ENCODE measurements around the gene URAD.
A peak's percentile ranks its signal among the peaks of the same experiment; 100 is the strongest.

Gene URAD

GRCh38 chr13:27954406-27954851 is 34.1 kb downstream of the URAD start:
- DNase-seq = peak; percentile 42

GRCh38 chr13:27953676-27954405 is 34.7 kb downstream of the URAD start:
- DNase-seq = peak; percentile 82

GRCh38 chr13:27952876-27953675 is 35.4 kb downstream of the URAD start:
- no peak for DNase-seq

GRCh38 chr13:27942972-27943371 is 45.5 kb downstream of the URAD start:
- no peak for DNase-seq

- no peak for DNase-seq
Measured at GRCh38 chr13:27933580-27934328, 54.7 kb downstream of the URAD start.

GRCh38 chr13:27933118-27933517 is 55.4 kb downstream of the URAD start:
- no peak for DNase-seq

- no peak for DNase-seq
Measured at GRCh38 chr13:27929868-27930267, 58.6 kb downstream of the URAD start.

GRCh38 chr13:27928805-27929753 is 59.4 kb downstream of the URAD start:
- no peak for DNase-seq

GRCh38 chr13:27928353-27928804 is 60.1 kb downstream of the URAD start:
- no peak for DNase-seq

All from stimulated activated CD4-positive, alpha-beta T cell treated with anti-CD3 and anti-CD28 coated beads, Interleukin-15, amount 100 ng/mL, for 24 hours (primary cell).